Spleen (tissue), 11 donors: ENCODE data around the gene TFB2M. TPM values are rescaled to one million over a fixed set of nuclear protein-coding genes. Genes with fewer than 3 reads are reported as not detected.
"Not testable (repeated sequence)": the region's sequence is repeated elsewhere in the genome, so short reads cannot be mapped to it uniquely, and the experiment has no call there.

Source experiments
- DNase-seq: peaks from one replicate; pipeline ENCODE4 v3.0.0-alpha.2; 2020
- H3K27ac ChIP-seq, 8 donors: fragments of 200-600 bp; sonication (generic) in 7 of 8; 1 replicate in 4 of 8; 2 replicates in 4 of 8; pipeline versions ENCODE4 v1.5.0 to v1.8.0; 2016 to 2021; ENCODE audit warnings: inconsistent platforms in 4 of 8, mild to moderate bottlenecking in 4 of 8, moderate library complexity in 1 of 8
- H3K27me3 ChIP-seq, 7 donors: fragments of 200-600 bp; sonication (generic) in 6 of 7; replicated peaks in 1 of 7; 1 replicate in 4 of 7; 2 replicates in 3 of 7; pipeline versions ENCODE4 v1.5.0 to v1.8.0; 2016 to 2021; ENCODE audit warnings: inconsistent platforms in 3 of 7, mild to moderate bottlenecking in 1 of 7
- H3K36me3 ChIP-seq, 6 donors: fragments of 200-600 bp; sonication (generic) in 5 of 6; 1 replicate in 4 of 6; 2 replicates in 2 of 6; pipeline versions ENCODE4 v1.5.0 to v1.8.0; 2016 to 2021; ENCODE audit warnings: inconsistent platforms in 2 of 6
- H3K4me1 ChIP-seq, 6 donors: fragments of 200-600 bp; sonication (generic) in 5 of 6; 1 replicate in 3 of 6; 2 replicates in 3 of 6; pipeline versions ENCODE4 v1.5.0 to v1.8.0; 2016 to 2021; ENCODE audit warnings: inconsistent platforms in 3 of 6
- H3K4me3 ChIP-seq, 8 donors: fragments of 200-600 bp; sonication (generic) in 7 of 8; 1 replicate in 4 of 8; 2 replicates in 4 of 8; pipeline versions ENCODE4 v1.5.0 to v1.8.0; 2016 to 2021; ENCODE audit warnings: inconsistent platforms in 4 of 8, mild to moderate bottlenecking in 4 of 8, moderate library complexity in 2 of 8
- H3K9me3 ChIP-seq, 8 donors: fragments of 200-600 bp; sonication (generic) in 7 of 8; 1 replicate in 4 of 8; 2 replicates in 4 of 8; pipeline versions ENCODE4 v1.5.0 to v1.8.0; 2016 to 2021; ENCODE audit warnings: inconsistent platforms in 4 of 8
- POLR2A ChIP-seq, 3 donors: fragments of 450-650 bp; IDR thresholded peaks; one replicate each; pipeline ENCODE4 v1.5.1; 2017; ENCODE audit warnings: antibody characterized with exemption in 3 of 3, mild to moderate bottlenecking in 1 of 3
- POLR2AphosphoS5 ChIP-seq, 3 donors: sonication (generic); formaldehyde crosslinking; IDR thresholded peaks; one replicate each; pipeline ENCODE4 v1.5.1; 2017; ENCODE audit warnings: antibody characterized with exemption in 3 of 3
- WGBS, 5 donors: extraction: QIAGEN DNeasy Blood & Tissue Kit in 3 of 5; methylation state at CpG; one replicate each; pipeline versions ENCODE4 v1.1.5 to v1.1.7; 2013 to 2018; 5-methylcytosine and 5-hydroxymethylcytosine counted together
- intact Hi-C: fragments of 100-400 bp; cut with DNase I; formaldehyde crosslinking; loops from one replicate; pipeline ENCODE4 v1.15.0; 2023; ENCODE audit warnings: low total_unique reads
- polyA plus RNA-seq, 3 donors: library from polyadenylated mRNA; stranded (reverse); fragments of 200-250 nt; gene quantifications; one replicate each; pipeline ENCODE4 v1.2.1, GENCODE V29; 2013
- total RNA-seq, 7 donors: library from RNA; depleted of rRNA in 3 of 7; stranded (reverse); fragments of >200 nt in 3 of 7; fragmentation: NEBNext Ultra II Directional in 4 of 7; extraction: Animal tissue kit (Norgen Biotek cat#: 25700) in 4 of 7; gene quantifications; one replicate each; pipeline versions ENCODE4 v1.1.0 to v1.2.1, GENCODE V29; 2016 to 2021
- TF ChIP-seq, protein P1 (sequence below), 11 experiments: fragments of 200-600 bp in 7 of 11; fragments of 450-650 bp in 4 of 11; sonication (generic) in 4 of 11; IDR thresholded peaks in 8 of 11; conservative IDR thresholded peaks in 3 of 11; 1 replicate in 7 of 11; 2 replicates in 4 of 11; pipeline versions ENCODE4 v1.4.0 to v1.8.0; 2016 to 2021; ENCODE audit warnings: antibody characterized with exemption in 11 of 11, inconsistent platforms in 4 of 11, mild to moderate bottlenecking in 1 of 11
- donor health status: healthy with polysubstance abuse.
- donor health status: DM: no; HTN: no; CAD: no; lungs with moderate emphysema.
- donor health status: DM: no; HTN: no; CAD: no.
- donor health status: Bipolar disorder and iron deficiency.
- donor health status: healthy.
- donor health status: DM: no; HTN: no; CAD: no.
- donor health status: DM: yes; HTN: yes; CAD: no.

The TFB2M gene
- total and polyA plus RNA-seq, 10 donors: 7.2 to 11.9 (median 8.8) TPM

DNA sequence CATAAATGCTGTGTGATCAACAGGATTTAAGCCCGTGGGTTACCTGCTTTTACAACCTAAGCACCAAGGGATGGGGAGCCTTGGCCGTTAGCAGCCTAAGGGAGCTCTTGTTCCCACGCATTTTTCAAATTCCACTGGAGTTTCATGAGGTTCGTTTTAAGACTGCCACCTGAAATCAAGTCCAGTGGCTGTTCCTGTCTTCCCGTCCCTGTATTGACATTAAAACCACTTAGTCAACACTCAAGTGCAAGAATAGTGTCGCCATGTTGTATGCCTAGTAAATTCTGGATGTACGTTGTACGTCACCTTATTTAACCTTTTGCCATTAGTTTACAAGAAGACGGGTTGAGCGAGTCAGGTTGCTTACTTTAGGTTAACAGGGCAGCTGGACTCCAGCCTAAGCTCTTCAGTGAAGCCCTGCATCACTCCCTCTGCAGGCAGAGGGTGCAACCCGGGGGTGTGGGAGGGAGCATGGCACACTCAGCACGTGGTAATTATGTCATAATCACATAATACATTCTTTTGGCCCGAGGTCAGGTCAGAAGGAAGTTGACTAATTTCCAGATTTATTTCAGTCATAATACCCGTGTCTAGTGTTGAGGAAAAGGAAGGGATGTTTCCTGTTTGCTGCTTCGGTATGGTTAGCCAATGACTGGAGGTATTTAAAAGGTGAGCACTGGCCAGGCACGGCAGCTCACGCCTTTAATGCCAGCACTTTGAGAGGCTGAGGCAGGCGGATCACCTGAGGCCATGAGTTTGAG is 42.7 kb upstream of the TFB2M start:
- Histone ChIP-seq H3K4me1 (peaks cover 4 to 55% (median 24%) of the 10 kb centered on the region in 6 donors), H3K27me3 (no peaks in the 10 kb centered on the region), H3K27ac (peak overlapping the region in 7 of 8 donors; percentile 6 to 72 (median 56)), H3K9me3 (no peaks in the 10 kb centered on the region), H3K4me3 (peak overlapping the region in 2 of 8 donors; percentile 9 to 13), H3K36me3 (peaks cover 0 to 14% (median 0%) of the 10 kb centered on the region in 6 donors)
- no peak for DNase-seq
- intact Hi-C loops: no loop called here
- TF ChIP-seq, protein P1, sequence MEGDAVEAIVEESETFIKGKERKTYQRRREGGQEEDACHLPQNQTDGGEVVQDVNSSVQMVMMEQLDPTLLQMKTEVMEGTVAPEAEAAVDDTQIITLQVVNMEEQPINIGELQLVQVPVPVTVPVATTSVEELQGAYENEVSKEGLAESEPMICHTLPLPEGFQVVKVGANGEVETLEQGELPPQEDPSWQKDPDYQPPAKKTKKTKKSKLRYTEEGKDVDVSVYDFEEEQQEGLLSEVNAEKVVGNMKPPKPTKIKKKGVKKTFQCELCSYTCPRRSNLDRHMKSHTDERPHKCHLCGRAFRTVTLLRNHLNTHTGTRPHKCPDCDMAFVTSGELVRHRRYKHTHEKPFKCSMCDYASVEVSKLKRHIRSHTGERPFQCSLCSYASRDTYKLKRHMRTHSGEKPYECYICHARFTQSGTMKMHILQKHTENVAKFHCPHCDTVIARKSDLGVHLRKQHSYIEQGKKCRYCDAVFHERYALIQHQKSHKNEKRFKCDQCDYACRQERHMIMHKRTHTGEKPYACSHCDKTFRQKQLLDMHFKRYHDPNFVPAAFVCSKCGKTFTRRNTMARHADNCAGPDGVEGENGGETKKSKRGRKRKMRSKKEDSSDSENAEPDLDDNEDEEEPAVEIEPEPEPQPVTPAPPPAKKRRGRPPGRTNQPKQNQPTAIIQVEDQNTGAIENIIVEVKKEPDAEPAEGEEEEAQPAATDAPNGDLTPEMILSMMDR (IDR thresholded peaks at IDR 0.05 in 8 of 11, conservative IDR thresholded peaks at IDR 0.05 in 3 of 11): peak in 6 of 11 experiments; percentile 13 to 53 (median 36)
- TF ChIP-seq POLR2A (IDR thresholded peaks at IDR 0.05) (no peak), POLR2AphosphoS5 (IDR thresholded peaks at IDR 0.05) (peak; percentile 11 to 78 (median 60))
- 39 to 48% (median 43%) methylated on average over 18 of the region's 18 CpGs for WGBS, 5 donors

- Histone ChIP-seq H3K4me1 (peaks cover 4 to 45% (median 24%) of the 10 kb centered on the region in 6 donors), H3K27me3 (no peaks in the 10 kb centered on the region), H3K4me3 (no peak overlapping the region), H3K36me3 (peaks cover 0 to 18% (median 0%) of the 10 kb centered on the region in 6 donors), H3K27ac (peak overlapping the region in 1 of 8 donors; percentile 70), H3K9me3 (no peaks in the 10 kb centered on the region)
- WGBS, 5 donors: 80 to 93% (median 83%) methylated on average over 15 to 19 of the region's 19 CpGs
- TF ChIP-seq, protein P1 (IDR thresholded peaks at IDR 0.05 in 8 of 11, conservative IDR thresholded peaks at IDR 0.05 in 3 of 11): no peak
- TF ChIP-seq POLR2A (IDR thresholded peaks at IDR 0.05): no peak
- no peak for TF ChIP-seq POLR2AphosphoS5 (IDR thresholded peaks at IDR 0.05)
- DNase-seq: no peak
- intact Hi-C loops: no loop called here
Observed at GRCh38 chr1:246607462-246607861, 41.4 kb upstream of the TFB2M start.

DNA sequence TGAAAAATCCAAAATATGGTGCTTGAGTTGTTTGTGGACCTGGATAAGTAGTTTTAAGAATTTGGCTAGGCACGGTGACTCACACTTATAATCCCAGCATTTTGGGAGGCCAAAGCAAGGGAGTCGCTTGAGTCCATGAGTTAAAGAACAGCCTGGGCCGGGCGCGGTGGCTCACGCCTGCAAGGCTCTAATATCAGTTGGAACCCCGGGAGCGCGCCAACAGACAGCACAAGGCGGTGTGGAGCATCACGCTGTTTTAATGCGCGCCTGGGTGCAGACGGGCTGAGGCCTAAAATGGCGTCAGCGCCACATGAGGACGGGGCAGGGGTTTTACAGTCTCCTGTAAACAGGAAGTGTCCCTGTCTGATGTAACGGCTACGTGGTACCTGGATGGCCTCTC is 39.2 kb upstream of the TFB2M start:
- H3K9me3 ChIP-seq, H3K4me3 ChIP-seq, H3K27me3 ChIP-seq, intact Hi-C loops, H3K27ac ChIP-seq, DNase-seq: not testable (repeated sequence)
- WGBS, 5 donors: 94 to 98% (median 96%) methylated on average over 19 of the region's 19 CpGs
- H3K4me1 ChIP-seq: peaks cover 4 to 48% (median 22%) of the 10 kb centered on the region in 6 donors
- H3K36me3 ChIP-seq: peaks cover 0 to 18% (median 0%) of the 10 kb centered on the region in 6 donors

GRCh38 chr1:246602194-246602593 is 36.1 kb upstream of the TFB2M start:
- Histone ChIP-seq H3K9me3 (no peaks in the 10 kb centered on the region), H3K4me3 (no peak overlapping the region), H3K4me1 (peaks cover 0 to 43% (median 10%) of the 10 kb centered on the region in 6 donors), H3K27ac (no peak overlapping the region), H3K27me3 (no peaks in the 10 kb centered on the region), H3K36me3 (peaks cover 0 to 19% (median 0%) of the 10 kb centered on the region in 6 donors)
- TF ChIP-seq POLR2AphosphoS5 (IDR thresholded peaks at IDR 0.05) (no peak), POLR2A (IDR thresholded peaks at IDR 0.05) (no peak)
- TF ChIP-seq, protein P1 (IDR thresholded peaks at IDR 0.05 in 8 of 11, conservative IDR thresholded peaks at IDR 0.05 in 3 of 11): no peak
- intact Hi-C loops: no loop called here
- DNase-seq: no peak
- WGBS, 5 donors: 63 to 74% (median 69%) methylated on average over 3 of the region's 3 CpGs
